Heart left ventricle (tissue), 16 donors: ENCODE data around the gene ATXN7L1. TPM values are rescaled to one million over a fixed set of nuclear protein-coding genes. Genes with fewer than 3 reads are reported as not detected.

Experiments used
- ATAC-seq, 4 donors: fragments of 200-7000 bp; cut with Tn5 transposase; one replicate each; pipeline ENCODE4 v1.9.1; 2020 to 2022; ENCODE audit warnings: moderate library complexity in 4 of 4, mild to moderate bottlenecking in 3 of 4, moderate number of reproducible peaks in 1 of 4
- DNase-seq, 5 donors: peaks; one replicate each; pipeline ENCODE4 v3.0.0-alpha.2; 2020
- H3K27ac ChIP-seq, 12 donors: fragments of 200-600 bp; sonication (generic) in 4 of 12; one replicate each; pipeline versions ENCODE4 v1.5.0 to v1.8.0; 2016 to 2022; ENCODE audit warnings: mild to moderate bottlenecking in 2 of 12
- H3K27me3 ChIP-seq, 9 donors: fragments of 200-600 bp; sonication (generic) in 2 of 9; one replicate each; pipeline versions ENCODE4 v1.5.1 to v1.8.0; 2016 to 2022; ENCODE audit warnings: mild to moderate bottlenecking in 3 of 9
- H3K36me3 ChIP-seq, 9 donors: fragments of 200-600 bp; sonication (generic) in 2 of 9; one replicate each; pipeline versions ENCODE4 v1.5.0 to v1.8.0; 2018 to 2022; ENCODE audit warnings: mild to moderate bottlenecking in 2 of 9
- H3K4me1 ChIP-seq, 12 donors: fragments of 200-600 bp; sonication (generic) in 4 of 12; one replicate each; pipeline versions ENCODE4 v1.5.0 to v1.8.0; 2016 to 2022; ENCODE audit warnings: mild to moderate bottlenecking in 3 of 12
- H3K4me3 ChIP-seq, 12 donors: fragments of 200-600 bp; sonication (generic) in 4 of 12; one replicate each; pipeline versions ENCODE4 v1.5.0 to v1.8.0; 2017 to 2022; ENCODE audit warnings: mild to moderate bottlenecking in 9 of 12, moderate library complexity in 4 of 12
- H3K9me3 ChIP-seq, 12 donors: fragments of 200-600 bp; sonication (generic) in 4 of 12; one replicate each; pipeline versions ENCODE4 v1.5.0 to v1.8.0; 2016 to 2022; ENCODE audit warnings: mild to moderate bottlenecking in 1 of 12
- CTCF ChIP-seq, 12 donors: fragments of 200-600 bp; sonication (generic) in 4 of 12; IDR thresholded peaks; one replicate each; pipeline versions ENCODE4 v1.5.0 to v1.8.0; 2018 to 2022; ENCODE audit warnings: antibody characterized with exemption in 12 of 12, mild to moderate bottlenecking in 5 of 12
- POLR2A ChIP-seq, 2 donors: fragments of 450-650 bp; IDR thresholded peaks; one replicate each; pipeline ENCODE4 v1.6.1; 2017; ENCODE audit warnings: antibody characterized with exemption in 2 of 2, mild to moderate bottlenecking in 2 of 2, moderate library complexity in 2 of 2
- WGBS, 4 donors: extraction: QIAGEN DNeasy Blood & Tissue Kit in 2 of 4; methylation state at CpG; one replicate each; pipeline versions ENCODE4 v1.1.5 to v1.1.7; 2013 to 2018; 5-methylcytosine and 5-hydroxymethylcytosine counted together
- intact Hi-C, 10 donors: fragments of 100-400 bp; cut with DNase I; formaldehyde crosslinking; loops; one replicate each; pipeline versions ENCODE4 v1.11.1 to v1.14.2; 2022
- polyA plus RNA-seq, 2 donors: library from polyadenylated mRNA; stranded (reverse); fragments of 200-250 nt; gene quantifications; one replicate each; pipeline ENCODE4 v1.2.3, GENCODE V29; 2013
- total RNA-seq, 9 donors: library from RNA; depleted of rRNA in 2 of 9; stranded (reverse); fragments of >200 nt in 2 of 9; fragmentation: NEBNext Ultra II Directional in 3 of 9; extraction: Animal tissue kit (Norgen Biotek cat#: 25700) in 3 of 9; gene quantifications; one replicate each; pipeline versions ENCODE4 v1.1.0 to v1.2.4, GENCODE V29; 2016 to 2023
- donor health status: ischemic (EF 13 %, LVEDD 7.1; RV severe dilation, severe dysfunction).
- donor health status: healthy with polysubstance abuse.
- donor health status: DM: no; HTN: yes; CAD: no.
- donor health status: DM: no; HTN: no; CAD: no.
- donor health status: ischemic (EF 25% LVEDD 6.9; RV normal size, moderate dysfunction).
- donor health status: ischemic (EF 25% LVEDD 5.7; RV mildly dilated, moderate dysfunction).
- donor health status: healthy.
- donor health status: DM: yes; HTN: yes; CAD: no.
- donor health status: ischemic (EF 35%, LVEDD 5.7; RV mildly dilated, moderate dysfunction).
- donor health status: nonischemic (EF 11% LVEDD 7.7; RV severe dilation, severe dysfunction).
- donor health status: DM: yes; HTN: yes; CAD: no.
- donor health status: PGD.
- donor health status: ischemic (EF 29% LVEDD 5.4; RV normal size, mild dysfunction).
- donor health status: nonischemic (EF 23%, LVEDD 6.1; RV moderate dilation, normal function).

ATXN7L1 gene
- total and polyA plus RNA-seq, 11 donors = 2.0 to 10.6 (median 3.6) TPM

- 87 to 91% (median 88%) methylated on average over 4 of the region's 4 CpGs for WGBS, 4 donors
- Histone ChIP-seq H3K4me1 (peaks cover 0 to 13% (median 2%) of the 10 kb centered on the region in 12 donors), H3K27me3 (no peaks in the 10 kb centered on the region), H3K27ac (no peak overlapping the region), H3K4me3 (no peak overlapping the region), H3K36me3 (peaks cover 0 to 20% (median 0%) of the 10 kb centered on the region in 9 donors), H3K9me3 (no peaks in the 10 kb centered on the region)
- TF ChIP-seq POLR2A (IDR thresholded peaks at IDR 0.05) (no peak), CTCF (IDR thresholded peaks at IDR 0.05) (no peak)
- DNase-seq = no peak
- no peak for ATAC-seq
- intact Hi-C loops = loop anchor here (5.0 to 10.0 kb wide), 11 partner anchors 105 to 517 kb away; partner anchors contain the start of gene ATXN7L1 (in 7 of the 10)
Observed at GRCh38 chr7:105649727-105650381, 226.5 kb downstream of the ATXN7L1 start.

GRCh38 chr7:105648561-105649401, 227.6 kb downstream of the ATXN7L1 start:
- Histone ChIP-seq H3K9me3 (no peaks in the 10 kb centered on the region), H3K27me3 (no peaks in the 10 kb centered on the region), H3K4me1 (peaks cover 0 to 13% (median 3%) of the 10 kb centered on the region in 12 donors), H3K4me3 (no peak overlapping the region), H3K36me3 (peaks cover 0 to 28% (median 0%) of the 10 kb centered on the region in 9 donors), H3K27ac (no peak overlapping the region)
- intact Hi-C loops = no loop called here
- ATAC-seq = no peak
- no peak for DNase-seq
- TF ChIP-seq POLR2A (IDR thresholded peaks at IDR 0.05) (no peak), CTCF (IDR thresholded peaks at IDR 0.05) (no peak)
- 65 to 74% (median 66%) methylated on average over 11 to 13 of the region's 13 CpGs for WGBS, 4 donors

- 94 to 98% (median 96%) methylated on average over 7 of the region's 7 CpGs for WGBS, 4 donors
- intact Hi-C loops = no loop called here
- Histone ChIP-seq H3K9me3 (no peaks in the 10 kb centered on the region), H3K27ac (no peak overlapping the region), H3K4me1 (peaks cover 0 to 15% (median 6%) of the 10 kb centered on the region in 12 donors), H3K27me3 (no peaks in the 10 kb centered on the region), H3K36me3 (peaks cover 0 to 39% (median 3%) of the 10 kb centered on the region in 9 donors), H3K4me3 (no peak overlapping the region)
- DNase-seq (no peak), ATAC-seq (no peak)
- TF ChIP-seq POLR2A (IDR thresholded peaks at IDR 0.05) = no peak
Observed at GRCh38 chr7:105647591-105647990, 228.8 kb downstream of the ATXN7L1 start.

GRCh38 chr7:105644937-105645336, 231.5 kb downstream of the ATXN7L1 start:
- no peak overlapping the region for H3K27ac ChIP-seq
- WGBS, 4 donors = 88 to 95% (median 90%) methylated on average over 3 of the region's 3 CpGs
- intact Hi-C loops = no loop called here
- no peak overlapping the region for H3K4me3 ChIP-seq
- no peaks in the 10 kb centered on the region for H3K9me3 ChIP-seq
- no peaks in the 10 kb centered on the region for H3K27me3 ChIP-seq
- ATAC-seq = no peak
- TF ChIP-seq CTCF (IDR thresholded peaks at IDR 0.05) (no peak), POLR2A (IDR thresholded peaks at IDR 0.05) (no peak)
- DNase-seq = no peak
- peaks cover 0 to 44% (median 23%) of the 10 kb centered on the region in 9 donors for H3K36me3 ChIP-seq
- H3K4me1 ChIP-seq = peaks cover 0 to 15% (median 5%) of the 10 kb centered on the region in 12 donors
